AG10803 (cell line): ENCODE results near the gene FRMD4A.

Experiments
- DNase-seq: peaks from one replicate; pipeline ENCODE4 v3.0.0; 2010; ENCODE audit warnings: low read depth
- H3K4me3 ChIP-seq: 2 replicates; pipeline ENCODE4 v1.5.1; 2011; ENCODE audit warnings: mild to moderate bottlenecking, low read length, control low read depth
- TF ChIP-seq, protein P1 (sequence below): conservative IDR thresholded peaks from 2 replicates; pipeline ENCODE4 v1.5.1; 2011; ENCODE audit warnings: mild to moderate bottlenecking, low read length, control low read depth, inconsistent platforms

Gene FRMD4A

DNA sequence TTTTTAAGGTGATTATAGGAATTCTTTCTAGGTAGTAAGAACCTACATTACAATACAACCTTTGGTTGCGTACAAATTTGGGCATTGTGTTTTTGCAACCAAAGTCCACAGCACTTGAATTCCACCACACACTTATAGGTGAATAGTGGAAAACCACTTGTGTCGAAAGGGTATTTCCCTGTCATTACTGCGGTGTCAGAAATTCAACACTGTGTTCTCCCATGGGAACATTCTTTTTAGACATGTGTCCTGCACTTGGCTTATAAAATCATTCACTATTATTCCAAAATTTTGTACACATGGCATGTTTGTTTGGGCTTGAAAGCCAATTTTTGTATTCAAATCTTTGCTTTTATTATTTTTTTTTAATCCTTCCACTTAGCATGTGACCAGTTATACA is 410.3 kb downstream of the FRMD4A start:
- TF ChIP-seq, protein P1, sequence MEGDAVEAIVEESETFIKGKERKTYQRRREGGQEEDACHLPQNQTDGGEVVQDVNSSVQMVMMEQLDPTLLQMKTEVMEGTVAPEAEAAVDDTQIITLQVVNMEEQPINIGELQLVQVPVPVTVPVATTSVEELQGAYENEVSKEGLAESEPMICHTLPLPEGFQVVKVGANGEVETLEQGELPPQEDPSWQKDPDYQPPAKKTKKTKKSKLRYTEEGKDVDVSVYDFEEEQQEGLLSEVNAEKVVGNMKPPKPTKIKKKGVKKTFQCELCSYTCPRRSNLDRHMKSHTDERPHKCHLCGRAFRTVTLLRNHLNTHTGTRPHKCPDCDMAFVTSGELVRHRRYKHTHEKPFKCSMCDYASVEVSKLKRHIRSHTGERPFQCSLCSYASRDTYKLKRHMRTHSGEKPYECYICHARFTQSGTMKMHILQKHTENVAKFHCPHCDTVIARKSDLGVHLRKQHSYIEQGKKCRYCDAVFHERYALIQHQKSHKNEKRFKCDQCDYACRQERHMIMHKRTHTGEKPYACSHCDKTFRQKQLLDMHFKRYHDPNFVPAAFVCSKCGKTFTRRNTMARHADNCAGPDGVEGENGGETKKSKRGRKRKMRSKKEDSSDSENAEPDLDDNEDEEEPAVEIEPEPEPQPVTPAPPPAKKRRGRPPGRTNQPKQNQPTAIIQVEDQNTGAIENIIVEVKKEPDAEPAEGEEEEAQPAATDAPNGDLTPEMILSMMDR, result no peak
- no peak overlapping the region for H3K4me3 ChIP-seq
- DNase-seq, result no peak

DNA sequence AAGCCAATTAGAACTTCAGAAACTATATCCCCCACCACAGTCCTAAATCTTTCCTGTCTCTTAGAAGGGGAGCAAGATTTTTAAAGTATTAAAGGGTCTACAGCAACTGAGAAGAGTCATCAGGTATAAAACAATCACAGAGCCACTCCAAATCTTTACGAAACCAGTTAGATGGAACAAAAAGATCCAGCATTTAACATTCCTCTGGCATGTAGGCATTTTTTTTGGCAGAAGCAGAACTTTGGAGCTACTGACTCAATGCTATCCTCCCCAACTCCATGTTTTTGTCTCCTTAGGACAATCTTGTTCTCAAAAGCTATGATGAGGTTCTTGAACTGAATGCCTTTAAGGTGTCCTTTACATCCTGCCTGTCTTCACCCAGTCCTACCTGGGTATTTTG is 410.7 kb downstream of the FRMD4A start:
- DNase-seq, result peak; percentile 46
- TF ChIP-seq, protein P1, result no peak
- no peak overlapping the region for H3K4me3 ChIP-seq

DNA sequence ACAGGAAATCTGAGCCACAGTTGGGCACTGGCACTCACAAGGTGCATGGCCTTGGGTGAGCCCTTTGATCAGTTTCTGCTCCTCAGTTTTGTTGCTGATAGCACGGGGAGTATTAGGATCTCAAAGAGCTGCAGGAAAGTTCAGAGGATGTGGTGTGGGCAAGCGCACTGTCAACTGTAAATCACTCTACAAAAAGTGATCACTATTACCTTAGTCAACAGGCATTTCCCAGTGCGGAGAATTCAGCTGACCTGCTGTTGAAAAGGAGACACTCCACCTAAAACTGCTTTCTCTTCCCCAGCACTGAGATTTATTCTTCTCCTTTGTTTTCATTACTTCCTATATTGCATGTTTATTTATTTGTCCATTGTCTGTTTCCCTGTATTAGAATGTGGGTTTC is 412.9 kb downstream of the FRMD4A start:
- TF ChIP-seq, protein P1, result no peak
- no peak for DNase-seq
- H3K4me3 ChIP-seq, result no peak overlapping the region

DNA sequence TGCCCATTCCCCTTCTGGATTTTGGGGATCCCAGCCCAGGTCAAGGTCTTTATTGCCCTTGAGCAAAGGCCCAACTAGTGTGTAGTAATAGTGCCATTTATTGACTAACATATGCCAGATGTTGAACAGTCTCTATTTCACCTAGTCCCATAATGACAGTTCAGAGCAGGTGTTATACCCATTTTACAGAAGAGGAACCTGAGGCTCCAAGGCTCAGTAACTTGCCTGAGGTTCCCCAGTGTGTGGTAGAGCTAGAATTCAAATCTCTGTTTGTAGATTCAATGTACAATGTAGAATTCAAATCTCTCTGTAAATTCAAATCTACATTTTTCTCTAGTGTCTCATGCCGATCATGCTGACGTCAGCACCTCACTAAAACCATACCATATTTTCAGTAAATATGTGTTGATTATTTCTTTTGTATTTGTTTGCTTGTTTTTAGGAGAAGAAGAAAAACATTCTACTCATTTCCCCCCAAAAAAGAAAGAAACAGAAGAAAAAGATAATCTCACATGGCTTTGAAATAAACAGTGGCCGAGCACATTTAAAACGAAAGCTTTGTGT is 414.3 kb downstream of the FRMD4A start:
- no peak overlapping the region for H3K4me3 ChIP-seq
- no peak for DNase-seq
- TF ChIP-seq, protein P1, result no peak

DNA sequence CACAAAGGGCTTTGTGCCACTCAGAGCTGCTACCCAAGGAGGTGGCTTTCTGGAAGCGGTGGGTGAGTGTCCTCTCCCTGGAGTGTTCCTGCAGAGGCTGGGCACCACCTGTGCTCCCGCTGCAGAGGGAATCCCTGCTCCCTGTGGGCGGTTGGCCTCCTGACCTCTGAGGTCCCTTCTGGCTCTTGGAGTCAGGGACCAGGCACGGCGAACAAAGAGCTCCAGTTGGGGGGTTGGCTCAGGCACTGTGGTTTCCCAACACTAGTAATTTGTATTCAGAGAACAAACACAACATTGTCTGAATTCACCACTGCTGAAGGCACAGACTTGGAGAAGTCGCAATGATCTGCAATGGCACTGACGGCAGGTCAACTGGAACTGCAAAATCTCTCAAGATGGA is 415.0 kb downstream of the FRMD4A start:
- DNase-seq, result no peak
- TF ChIP-seq, protein P1, result no peak

DNA sequence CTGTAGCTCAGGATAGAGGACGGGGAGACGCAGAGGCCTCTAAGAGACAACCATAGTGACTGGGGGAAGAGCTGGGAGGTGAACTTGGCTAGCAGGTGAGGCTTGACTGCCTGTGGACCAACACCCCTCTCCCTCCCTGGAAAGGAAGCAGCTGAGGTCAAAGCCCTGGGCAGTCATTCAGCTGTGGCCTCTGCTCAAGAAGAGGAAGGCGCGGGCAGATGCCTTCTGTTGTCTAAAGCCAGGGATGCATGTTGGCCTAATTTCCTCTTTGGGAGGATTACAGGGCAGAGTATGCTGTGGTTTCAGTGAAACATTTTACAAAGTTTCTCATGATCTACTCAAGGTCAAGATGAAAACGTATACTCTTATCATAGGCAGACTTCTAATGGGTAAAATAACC is 416.8 kb downstream of the FRMD4A start:
- no peak overlapping the region for H3K4me3 ChIP-seq
- no peak for DNase-seq
- TF ChIP-seq, protein P1, result no peak

More for the DNA sequence above, 415.0 kb downstream of the FRMD4A start:
- H3K4me3 ChIP-seq, result no peak overlapping the region

DNA sequence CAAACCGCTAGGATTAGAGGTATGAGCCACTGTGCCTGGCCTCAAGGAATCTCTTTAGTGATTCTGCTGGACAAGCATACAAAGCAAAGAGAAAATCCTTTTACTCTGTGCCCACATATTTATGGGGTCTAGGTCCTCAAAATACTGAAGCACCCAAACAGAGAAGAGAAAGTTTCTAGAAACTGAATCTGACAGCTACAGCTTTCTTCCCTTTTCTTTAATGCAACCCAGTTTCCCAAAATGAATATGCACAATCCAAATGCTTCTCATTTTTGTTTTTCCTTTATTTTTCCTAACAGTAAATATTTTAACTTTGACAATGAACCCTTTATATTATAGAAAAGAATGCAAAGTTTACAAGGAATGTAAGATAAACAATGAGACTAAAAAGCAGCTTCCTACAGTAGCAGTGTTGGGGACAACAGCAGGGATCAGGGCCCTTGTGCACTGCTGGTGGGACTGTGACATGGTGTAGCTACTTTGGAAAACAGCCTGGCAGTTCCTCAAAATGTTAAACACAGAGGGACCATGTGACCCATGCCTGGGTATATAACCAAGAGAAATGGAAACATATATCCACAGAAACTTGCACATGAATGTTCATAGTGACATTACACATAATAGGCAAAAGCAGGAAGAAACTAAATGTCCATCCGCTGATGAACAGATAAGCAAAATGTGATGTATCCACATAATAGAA is 418.8 kb downstream of the FRMD4A start:
- DNase-seq, result no peak
- H3K4me3 ChIP-seq, result no peak overlapping the region
- TF ChIP-seq, protein P1, result no peak
